IMR-90 (cell line): ENCODE measurements around the gene UTF1. TPM values are rescaled to one million over a fixed set of nuclear protein-coding genes. Genes with fewer than 3 reads are reported as not detected.

Source experiments
- ATAC-seq: fragments of 200-7000 bp; cut with Tn5 transposase; 2 replicates; pipeline ENCODE4 v1.9.1; 2020; ENCODE audit warnings: low read depth, mild to moderate bottlenecking, moderate library complexity
- BruUV-seq: library from RNA; stranded (reverse); fragments of 400-500 nt; replicated peaks from 2 replicates; lab custom pipeline; 2021; lab: Mats Ljungman, UMichigan
- CTCF ChIA-PET: fragments of 300-600 bp; formaldehyde crosslinking; extraction: SDS; loops from one replicate; lab custom pipeline; 2021; ENCODE audit warnings: antibody characterized with exemption; lab: Yijun Ruan, JAX
- POLR2A ChIA-PET: fragments of 300-600 bp; sonication (Branson Sonifier 250); formaldehyde crosslinking; loops from one replicate; lab custom pipeline; 2022; ENCODE audit warnings: antibody characterized with exemption; ENCODE audit not compliant: unreplicated experiment; lab: Charles Lee
- DNase-seq: peaks from one replicate; pipeline ENCODE4 v3.0.0; 2013
- H2AFZ ChIP-seq: replicated peaks from 2 replicates; pipeline ENCODE3; 2013; ENCODE audit warnings: low read length, mild to moderate bottlenecking; ENCODE audit not compliant: poor library complexity
- H2AK5ac ChIP-seq: 2 replicates; pipeline ENCODE4 v1.6.1; 2013; ENCODE audit warnings: low read depth, low read length, inconsistent platforms
- H2AK9ac ChIP-seq: replicated peaks from 2 replicates; pipeline ENCODE3; 2013; ENCODE audit warnings: mild to moderate bottlenecking, low read depth, low read length, moderate library complexity; ENCODE audit not compliant: poor library complexity
- H2BK120ac ChIP-seq: 2 replicates; pipeline ENCODE4 v1.6.1; 2013; ENCODE audit warnings: low read depth, low read length, inconsistent platforms
- H2BK15ac ChIP-seq: 3 replicates; pipeline ENCODE4 v1.6.1; 2013; ENCODE audit warnings: low read depth, low read length, inconsistent platforms
- H2BK20ac ChIP-seq: 2 replicates; pipeline ENCODE4 v1.6.1; 2013; ENCODE audit warnings: low read depth, mild to moderate bottlenecking, inconsistent platforms, low read length, moderate library complexity
- H2BK5ac ChIP-seq: 2 replicates; pipeline ENCODE4 v1.6.1; 2013; ENCODE audit warnings: mild to moderate bottlenecking, low read depth, low read length, inconsistent platforms; ENCODE audit not compliant: poor library complexity, severe bottlenecking
- H3K14ac ChIP-seq: replicated peaks from 2 replicates; pipeline ENCODE4 v1.6.1; 2013; ENCODE audit warnings: low read depth, low read length, inconsistent platforms
- H3K18ac ChIP-seq: 2 replicates; pipeline ENCODE4 v1.6.1; 2013; ENCODE audit warnings: low read depth, low read length, control low read depth
- H3K23ac ChIP-seq: 2 replicates; pipeline ENCODE4 v1.6.1; 2013; ENCODE audit warnings: low read depth, low read length, inconsistent platforms
- H3K27ac ChIP-seq: 2 replicates; pipeline ENCODE4 v1.5.1; 2013; ENCODE audit warnings: mild to moderate bottlenecking, control low read depth, low read length; ENCODE audit not compliant: insufficient read depth
- H3K27me3 ChIP-seq: 2 replicates; pipeline ENCODE4 v1.6.1; 2013; ENCODE audit warnings: low read length; ENCODE audit not compliant: control insufficient read depth, insufficient read depth
- H3K36me3 ChIP-seq: 2 replicates; pipeline ENCODE4 v1.6.1; 2013; ENCODE audit warnings: low read length, mixed read lengths; ENCODE audit not compliant: control insufficient read depth, insufficient read depth
- H3K4ac ChIP-seq: 2 replicates; pipeline ENCODE4 v1.6.1; 2013; ENCODE audit warnings: low read depth, low read length, inconsistent platforms
- H3K4me1 ChIP-seq: 2 replicates; pipeline ENCODE4 v1.6.1; 2013; ENCODE audit warnings: low read length, mixed read lengths; ENCODE audit not compliant: control insufficient read depth, insufficient read depth
- H3K4me2 ChIP-seq: 2 replicates; pipeline ENCODE4 v1.6.1; 2013; ENCODE audit warnings: low read depth, mild to moderate bottlenecking, control low read depth, low read length, moderate library complexity
- H3K4me3 ChIP-seq: 2 replicates; pipeline ENCODE4 v1.5.1; 2013; ENCODE audit warnings: low read depth, mild to moderate bottlenecking, control low read depth, low read length, moderate library complexity; ENCODE audit not compliant: insufficient read depth
- H3K56ac ChIP-seq: 2 replicates; pipeline ENCODE4 v1.6.1; 2013; ENCODE audit warnings: low read length, inconsistent platforms; ENCODE audit not compliant: insufficient read depth; ENCODE audit errors: extremely low read depth
- H3K79me1 ChIP-seq, 2 experiments: 2 replicates each; pipeline ENCODE4 v1.6.1; 2013; ENCODE audit warnings: low read length in 2 of 2, inconsistent platforms in 1 of 2, low read depth in 1 of 2
- H3K9ac ChIP-seq: 2 replicates; pipeline ENCODE4 v1.6.1; 2013; ENCODE audit warnings: low read depth, low read length, control low read depth
- H3K9me1 ChIP-seq: 2 replicates; pipeline ENCODE4 v1.6.1; 2013; ENCODE audit warnings: low read length, inconsistent platforms; ENCODE audit not compliant: insufficient read depth
- H3K9me3 ChIP-seq: 2 replicates; pipeline ENCODE4 v1.6.1; 2013; ENCODE audit warnings: low read length; ENCODE audit not compliant: control insufficient read depth, insufficient read depth
- H4K20me1 ChIP-seq: 2 replicates; pipeline ENCODE4 v1.6.1; 2013; ENCODE audit warnings: low read length, inconsistent platforms; ENCODE audit not compliant: insufficient read depth
- H4K5ac ChIP-seq: 2 replicates; pipeline ENCODE4 v1.6.1; 2013; ENCODE audit warnings: mild to moderate bottlenecking, low read depth, low read length, control low read depth
- H4K8ac ChIP-seq, 2 experiments: 2 replicates each; pipeline ENCODE4 v1.6.1; 2013; ENCODE audit warnings: low read depth in 2 of 2, low read length in 2 of 2, control low read depth in 1 of 2, inconsistent platforms in 1 of 2
- H4K91ac ChIP-seq: 2 replicates; pipeline ENCODE4 v1.6.1; 2013; ENCODE audit warnings: low read depth, low read length, inconsistent platforms; ENCODE audit not compliant: insufficient read depth
- CHD1 ChIP-seq: IDR thresholded peaks from 2 replicates; pipeline ENCODE4 v1.6.1; 2012; ENCODE audit warnings: low read depth, low read length, improper control_type of control experiment
- WGBS, 2 experiments: methylation state at CpG; one replicate each; pipeline versions ENCODE4 v1.1.5 to v1.1.7; 2013; ENCODE audit warnings: missing lambda C conversion rate in 2 of 2; ENCODE audit not compliant: insufficient read length in 1 of 2; ENCODE audit errors: extremely low coverage in 2 of 2; 5-methylcytosine and 5-hydroxymethylcytosine counted together
- dilution Hi-C: fragments of 300-500 bp; cut with HindIII; formaldehyde crosslinking; loops from one replicate; pipeline ENCODE4 v1.14.3; 2018; ENCODE audit warnings: low sequenced_read_pairs; ENCODE audit not compliant: unreplicated experiment
- in situ Hi-C: fragments of 300-500 bp; cut with MboI; formaldehyde crosslinking; loops from 3 replicates; pipeline ENCODE4 v1.14.3; 2019; ENCODE audit warnings: low sequenced_read_pairs, inconsistent platforms, mixed read lengths
- intact Hi-C: fragments of 100-400 bp; cut with micrococcal nuclease; formaldehyde crosslinking; loops from 2 replicates; pipeline ENCODE4 v1.10.0; 2022
- polyA plus RNA-seq, 3 experiments: library from polyadenylated mRNA; depleted of rRNA; stranded (reverse); fragments of >200 nt; gene quantifications; 2 replicates each; pipeline ENCODE4 v1.2.3, GENCODE V29; 2012; ENCODE audit warnings: low replicate concordance in 1 of 3
- total RNA-seq: library from RNA; depleted of rRNA; stranded (reverse); fragments of >200 nt; gene quantifications from 2 replicates; pipeline ENCODE4 v1.2.3, GENCODE V29; 2012

The UTF1 gene
- total and polyA plus RNA-seq, 2 of the 4 experiments (the other 2 are of a cell fraction) = not detected

DNA sequence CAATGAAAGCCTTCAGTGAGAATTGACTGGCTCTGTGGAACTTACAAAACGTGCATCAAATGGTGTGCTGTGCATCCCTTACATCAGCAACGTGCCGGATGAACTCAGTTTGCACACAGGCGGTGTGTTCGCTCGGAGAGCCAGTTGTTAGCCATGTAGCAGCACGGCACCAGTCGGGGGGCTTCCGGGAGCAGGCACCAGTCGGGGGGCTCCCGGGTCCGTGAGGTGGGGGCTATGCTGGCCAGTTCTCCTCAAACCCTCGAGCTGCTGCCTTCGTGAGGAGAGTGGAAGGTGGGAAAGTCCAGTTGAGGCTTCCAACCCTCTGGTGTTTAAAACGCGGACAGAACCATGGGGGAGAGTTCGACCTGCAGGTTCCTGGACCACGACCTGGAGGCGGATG lies 34.9 kb upstream of the UTF1 start:
- no TSS peak for BruUV-seq
- no peak overlapping the region for H3K14ac ChIP-seq
- ATAC-seq (no peak), DNase-seq (no peak)
- no peak overlapping the region for H3K9ac ChIP-seq
- no peak overlapping the region for H2AK9ac ChIP-seq
- no peaks in the 10 kb centered on the region for H3K27me3 ChIP-seq
- H2AFZ ChIP-seq = no peak overlapping the region
- no peak for TF ChIP-seq CHD1
- intact Hi-C loops (no loop called here), in situ Hi-C loops (no loop called here), dilution Hi-C loops (no loop called here)
- no peak overlapping the region for H2BK120ac ChIP-seq
- H3K9me1 ChIP-seq = no peaks in the 10 kb centered on the region
- H3K4me3 ChIP-seq = no peak overlapping the region
- ChIA-PET CTCF (no interaction called here), POLR2A (no interaction called here)
- H3K56ac ChIP-seq = no peak overlapping the region
- H3K27ac ChIP-seq = no peak overlapping the region
- no peak overlapping the region for H2BK20ac ChIP-seq
- H3K23ac ChIP-seq = no peak overlapping the region
- no peak overlapping the region for H2BK5ac ChIP-seq
- H2AK5ac ChIP-seq = no peak overlapping the region
- no peak overlapping the region for H3K4me2 ChIP-seq
- H4K5ac ChIP-seq = no peak overlapping the region
- WGBS, 2 experiments = 84% methylated on average over 9 of the region's 19 CpGs; no CpG with 5 or more reads in 1 of the 2 experiments
- H3K79me1 ChIP-seq = no peaks in the 10 kb centered on the region
- no peak overlapping the region for H3K4ac ChIP-seq
- H3K36me3 ChIP-seq = no peaks in the 10 kb centered on the region
- H3K18ac ChIP-seq = no peak overlapping the region
- H3K9me3 ChIP-seq = peaks cover 4% of the 10 kb centered on the region; the same call in 1 of the 2 replicates
- H4K91ac ChIP-seq = no peak overlapping the region
- H3K4me1 ChIP-seq = no peaks in the 10 kb centered on the region
- no peaks in the 10 kb centered on the region for H4K20me1 ChIP-seq
- H4K8ac ChIP-seq = no peak overlapping the region
- H2BK15ac ChIP-seq = no peak overlapping the region
